ENCODE results near the gene TH.

DNA sequence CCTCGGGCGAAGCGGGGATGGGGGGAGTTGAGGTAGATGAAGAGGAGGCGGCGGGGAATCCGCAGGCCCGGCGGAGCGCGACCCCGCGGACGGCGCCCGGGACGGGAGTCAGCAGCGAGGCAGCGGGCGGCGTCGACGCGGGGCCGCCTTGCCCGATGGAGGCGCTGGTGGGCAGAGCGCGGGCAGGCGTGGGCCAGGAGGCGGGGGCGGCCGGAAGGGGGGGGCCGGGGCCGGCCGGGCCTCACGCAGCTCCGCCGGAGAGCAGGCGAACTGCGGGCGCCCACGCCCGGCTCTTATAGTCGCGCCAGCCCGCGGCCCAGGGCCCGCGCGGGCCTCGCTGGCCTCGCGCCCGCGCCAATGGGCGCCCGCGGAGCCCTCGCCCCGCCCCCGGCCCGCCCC, 32.5 kb downstream of the TH start, which contains the start of gene IGF2:
- TF ChIP-seq POLR2A (IDR thresholded peaks at IDR 0.05; ENCODE audit: extremely low read depth, insufficient read length): no peak
- TF ChIP-seq, protein P1, sequence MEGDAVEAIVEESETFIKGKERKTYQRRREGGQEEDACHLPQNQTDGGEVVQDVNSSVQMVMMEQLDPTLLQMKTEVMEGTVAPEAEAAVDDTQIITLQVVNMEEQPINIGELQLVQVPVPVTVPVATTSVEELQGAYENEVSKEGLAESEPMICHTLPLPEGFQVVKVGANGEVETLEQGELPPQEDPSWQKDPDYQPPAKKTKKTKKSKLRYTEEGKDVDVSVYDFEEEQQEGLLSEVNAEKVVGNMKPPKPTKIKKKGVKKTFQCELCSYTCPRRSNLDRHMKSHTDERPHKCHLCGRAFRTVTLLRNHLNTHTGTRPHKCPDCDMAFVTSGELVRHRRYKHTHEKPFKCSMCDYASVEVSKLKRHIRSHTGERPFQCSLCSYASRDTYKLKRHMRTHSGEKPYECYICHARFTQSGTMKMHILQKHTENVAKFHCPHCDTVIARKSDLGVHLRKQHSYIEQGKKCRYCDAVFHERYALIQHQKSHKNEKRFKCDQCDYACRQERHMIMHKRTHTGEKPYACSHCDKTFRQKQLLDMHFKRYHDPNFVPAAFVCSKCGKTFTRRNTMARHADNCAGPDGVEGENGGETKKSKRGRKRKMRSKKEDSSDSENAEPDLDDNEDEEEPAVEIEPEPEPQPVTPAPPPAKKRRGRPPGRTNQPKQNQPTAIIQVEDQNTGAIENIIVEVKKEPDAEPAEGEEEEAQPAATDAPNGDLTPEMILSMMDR (IDR thresholded peaks at IDR 0.05; ENCODE audit: low read depth, low read length): no peak

Measured in NB4 (cell line).